ENCODE data around the gene UPF1.

DNA sequence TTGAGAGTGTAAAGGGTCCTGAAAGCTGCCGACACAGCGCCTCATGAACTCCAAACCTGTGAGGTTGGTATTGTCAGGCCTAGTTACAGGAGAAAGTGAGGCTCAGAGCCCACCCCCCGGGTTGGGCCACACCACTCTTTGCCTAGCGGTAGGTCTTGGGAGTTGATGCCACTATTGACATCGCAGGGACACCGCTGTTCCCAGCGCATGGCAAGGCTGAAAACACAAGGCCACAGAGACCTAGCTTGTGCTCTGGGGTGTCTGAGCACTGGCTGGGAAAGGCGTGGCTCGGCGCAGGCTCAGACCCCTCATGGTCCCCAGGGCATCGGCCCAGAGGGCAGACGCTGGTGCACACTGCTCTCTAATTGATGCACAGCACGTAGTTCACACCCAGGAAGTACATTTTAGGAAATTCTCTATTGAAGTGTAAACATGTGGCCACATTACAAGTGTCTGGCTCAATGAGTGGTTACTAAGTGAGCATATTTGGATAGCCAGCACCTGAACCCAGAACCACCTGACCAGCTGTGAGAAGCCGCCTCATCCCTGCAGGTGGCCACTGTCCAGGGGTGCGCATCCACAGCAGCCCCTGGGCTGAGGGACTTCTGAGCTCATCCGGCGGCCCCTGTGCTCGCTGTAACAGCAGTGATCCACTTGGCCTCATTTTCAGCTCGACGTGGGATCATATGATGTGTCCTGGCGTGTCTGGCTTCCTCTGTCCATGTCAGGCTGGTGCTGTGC, 27.3 kb downstream of the UPF1 start:
- no peak for TF ChIP-seq POLR2A (IDR thresholded peaks at IDR 0.05)
- TF ChIP-seq, protein P1, sequence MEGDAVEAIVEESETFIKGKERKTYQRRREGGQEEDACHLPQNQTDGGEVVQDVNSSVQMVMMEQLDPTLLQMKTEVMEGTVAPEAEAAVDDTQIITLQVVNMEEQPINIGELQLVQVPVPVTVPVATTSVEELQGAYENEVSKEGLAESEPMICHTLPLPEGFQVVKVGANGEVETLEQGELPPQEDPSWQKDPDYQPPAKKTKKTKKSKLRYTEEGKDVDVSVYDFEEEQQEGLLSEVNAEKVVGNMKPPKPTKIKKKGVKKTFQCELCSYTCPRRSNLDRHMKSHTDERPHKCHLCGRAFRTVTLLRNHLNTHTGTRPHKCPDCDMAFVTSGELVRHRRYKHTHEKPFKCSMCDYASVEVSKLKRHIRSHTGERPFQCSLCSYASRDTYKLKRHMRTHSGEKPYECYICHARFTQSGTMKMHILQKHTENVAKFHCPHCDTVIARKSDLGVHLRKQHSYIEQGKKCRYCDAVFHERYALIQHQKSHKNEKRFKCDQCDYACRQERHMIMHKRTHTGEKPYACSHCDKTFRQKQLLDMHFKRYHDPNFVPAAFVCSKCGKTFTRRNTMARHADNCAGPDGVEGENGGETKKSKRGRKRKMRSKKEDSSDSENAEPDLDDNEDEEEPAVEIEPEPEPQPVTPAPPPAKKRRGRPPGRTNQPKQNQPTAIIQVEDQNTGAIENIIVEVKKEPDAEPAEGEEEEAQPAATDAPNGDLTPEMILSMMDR (IDR thresholded peaks at IDR 0.05): no peak
